ENCODE measurements around the gene ARHGAP32.

ARHGAP32 gene

DNA sequence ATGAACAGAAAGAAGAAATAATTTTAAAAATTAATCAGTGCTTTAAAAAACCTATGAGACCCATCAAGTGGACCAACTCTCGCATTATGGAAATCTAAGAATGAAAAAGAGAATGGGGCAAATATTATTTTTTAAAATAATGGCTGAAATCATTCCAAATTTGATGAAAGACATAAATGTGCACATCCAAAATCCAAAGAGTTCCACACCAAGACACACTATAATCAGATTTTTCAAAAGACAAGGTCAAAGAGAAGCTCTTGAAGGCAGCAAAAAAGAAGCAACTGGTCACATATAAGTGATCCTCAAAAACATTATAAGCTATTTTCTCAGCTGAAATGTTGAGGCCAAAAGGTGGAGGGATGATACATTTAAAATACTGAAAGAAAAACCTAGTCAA is 85.3 kb downstream of the ARHGAP32 start:
- no peak for DNase-seq

DNA sequence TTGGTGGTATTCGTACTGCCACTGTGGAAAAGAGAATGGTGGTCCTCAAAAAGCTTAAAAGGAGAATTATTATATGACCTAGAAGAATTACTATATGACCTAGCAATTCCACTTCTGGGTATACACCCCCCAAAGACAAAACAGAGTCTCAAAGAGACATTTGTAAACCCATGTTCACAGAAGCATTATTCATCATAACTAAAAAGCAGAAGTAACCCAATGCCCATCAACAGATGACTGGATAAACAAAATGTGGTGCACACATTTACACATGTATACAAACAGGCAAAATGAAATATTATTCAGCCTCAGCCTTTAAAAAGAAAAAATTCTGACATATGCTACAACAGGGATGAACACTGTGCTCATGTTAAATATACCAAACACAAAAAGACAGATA is 89.4 kb downstream of the ARHGAP32 start:
- DNase-seq = no peak

DNA sequence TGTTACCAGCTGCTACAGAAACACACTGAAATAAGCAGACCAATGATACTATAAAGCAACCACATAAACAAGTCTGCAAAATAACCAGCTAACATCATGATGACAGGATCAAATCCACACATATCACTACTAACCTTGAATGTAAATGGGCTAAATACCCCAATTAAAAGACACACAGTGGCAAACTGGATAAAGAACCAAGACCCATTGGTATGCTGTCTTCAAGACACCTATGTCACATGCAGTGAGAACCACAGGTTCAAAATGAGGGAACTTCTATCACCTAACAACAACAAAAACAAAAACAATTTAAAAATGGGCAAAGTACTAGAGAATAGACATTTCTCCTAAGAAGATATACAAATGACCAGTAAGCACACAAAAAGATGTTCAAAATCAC is 89.9 kb downstream of the ARHGAP32 start:
- DNase-seq = no peak

DNA sequence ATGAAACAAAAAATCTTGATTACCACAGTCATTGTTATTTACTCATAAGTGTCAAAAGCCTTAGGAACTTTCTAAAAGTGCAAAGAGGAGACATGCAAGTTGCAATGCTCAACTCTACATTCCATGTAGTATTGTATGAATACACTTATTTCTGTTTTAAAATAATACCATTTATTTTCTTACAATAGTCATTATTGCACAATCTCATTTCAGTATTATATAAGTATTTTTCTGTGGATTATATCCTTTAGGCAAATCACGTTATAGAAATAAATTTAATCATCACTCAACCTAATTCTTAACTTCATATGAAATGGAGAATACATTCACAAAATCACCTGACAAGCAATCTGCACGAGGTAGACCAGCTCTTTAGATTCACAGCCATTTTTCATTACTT is 98.8 kb downstream of the ARHGAP32 start:
- DNase-seq = no peak

DNA sequence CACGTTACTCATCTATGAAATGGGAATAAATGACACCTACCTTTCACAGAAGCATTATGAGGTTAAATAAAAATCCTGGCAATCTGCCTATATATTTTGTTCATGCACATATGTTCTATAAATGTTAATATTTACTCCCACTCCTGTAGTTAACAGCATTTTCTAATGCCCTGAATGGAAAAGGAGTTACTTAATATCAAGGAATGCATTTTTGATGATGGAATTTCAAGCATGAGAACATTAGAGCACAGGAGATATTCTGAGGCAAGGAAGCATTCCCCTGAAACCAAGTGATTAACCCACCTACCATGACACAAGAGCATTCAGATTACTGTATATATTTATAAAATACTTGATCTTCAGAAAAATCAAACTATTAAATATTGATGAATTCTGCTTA is 102.1 kb downstream of the ARHGAP32 start:
- no peak for DNase-seq

DNA sequence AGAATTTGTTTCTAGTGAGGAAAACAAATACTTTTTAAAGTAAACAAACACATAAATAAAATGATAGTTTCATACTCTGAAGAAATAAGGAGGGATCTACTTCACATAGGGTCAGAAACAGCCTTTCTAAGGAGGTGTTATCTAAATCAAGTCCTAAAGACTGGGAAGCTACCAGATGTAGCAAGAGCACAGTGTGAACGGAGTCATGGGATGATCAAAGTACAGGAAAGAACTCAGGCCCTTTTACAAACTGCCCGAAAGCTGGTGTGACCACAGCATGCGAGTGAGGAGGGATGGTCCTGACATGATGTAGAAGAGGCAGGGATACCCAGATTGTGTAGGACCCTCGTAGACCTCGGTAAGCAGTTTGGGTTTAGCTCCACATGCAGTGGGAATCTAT is 102.8 kb downstream of the ARHGAP32 start:
- no peak for DNase-seq

DNA sequence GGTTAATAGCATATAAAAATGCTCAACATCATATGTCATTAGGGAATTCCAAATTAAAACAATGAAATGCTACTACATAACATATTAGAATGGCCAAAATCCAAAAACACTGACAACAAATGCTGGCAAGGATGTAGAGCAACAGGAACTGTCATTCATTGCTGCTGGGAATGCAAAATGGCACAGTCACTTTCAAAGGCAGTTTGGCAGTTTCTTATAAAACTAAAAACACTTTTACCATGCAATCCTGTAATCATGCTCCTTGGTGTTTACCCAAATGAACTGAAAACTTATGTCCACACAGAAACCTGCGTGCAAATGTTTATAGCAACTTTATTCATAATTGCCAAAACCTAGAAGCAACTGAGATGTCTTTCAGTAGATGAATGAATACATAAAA is 105.1 kb downstream of the ARHGAP32 start:
- DNase-seq = no peak

DNA sequence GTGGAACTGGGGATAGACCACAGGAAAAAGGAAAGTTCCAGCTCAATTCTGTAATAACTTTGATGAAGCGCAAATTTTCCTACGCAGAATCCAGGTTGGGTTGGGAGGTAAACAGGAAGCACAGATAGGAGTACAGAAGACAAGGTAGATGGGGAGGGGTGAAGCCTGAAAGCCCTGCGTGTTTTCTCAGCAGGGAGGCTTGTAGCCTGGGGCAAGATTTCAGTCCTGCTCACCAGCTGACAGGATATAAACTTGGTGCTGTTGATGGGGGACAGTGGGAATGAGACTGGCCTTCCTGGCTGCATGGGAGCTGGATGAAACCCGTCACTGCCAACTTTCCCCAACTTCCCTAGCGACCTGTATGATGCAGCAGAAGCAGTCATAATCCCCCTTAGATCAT is 114.9 kb downstream of the ARHGAP32 start:
- no peak for DNase-seq

DNA sequence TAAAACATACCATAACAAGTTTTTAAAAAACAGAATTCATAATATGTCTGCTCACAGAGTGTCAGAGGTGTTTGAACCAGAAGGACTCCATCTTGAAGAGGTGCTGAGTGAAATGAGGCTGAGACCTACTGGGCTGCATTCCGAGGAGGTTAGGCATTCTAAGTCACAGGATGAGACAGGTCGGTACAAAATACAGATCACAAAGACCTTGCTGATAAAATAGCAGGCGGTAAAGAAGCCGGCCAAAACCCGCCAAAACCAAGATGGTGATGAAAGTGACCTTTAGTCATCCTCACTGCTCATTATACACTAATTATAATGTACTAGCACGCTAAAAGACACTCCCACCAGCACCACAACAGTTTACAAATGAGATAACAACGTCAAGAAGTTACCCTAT is 116.4 kb downstream of the ARHGAP32 start:
- no peak for DNase-seq

DNA sequence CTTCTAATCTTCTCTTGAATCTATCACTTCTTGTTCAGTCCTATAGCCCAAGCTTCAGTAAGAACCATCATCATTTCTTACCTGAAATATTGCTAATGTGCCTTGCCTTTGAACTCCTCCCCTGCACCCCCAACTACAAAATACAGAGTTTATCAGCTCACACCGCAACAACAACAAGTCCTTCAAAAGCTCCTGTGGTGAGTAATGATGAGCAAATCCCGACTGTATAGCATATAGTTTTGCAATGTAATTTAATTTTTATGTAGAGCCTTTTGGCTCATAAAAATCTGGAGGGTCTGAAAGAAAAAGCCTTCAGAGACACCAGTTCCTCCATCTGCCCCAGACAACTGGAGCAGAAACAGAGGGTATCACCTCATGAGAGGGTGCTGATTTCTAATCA is 124.7 kb downstream of the ARHGAP32 start:
- DNase-seq = no peak

DNA sequence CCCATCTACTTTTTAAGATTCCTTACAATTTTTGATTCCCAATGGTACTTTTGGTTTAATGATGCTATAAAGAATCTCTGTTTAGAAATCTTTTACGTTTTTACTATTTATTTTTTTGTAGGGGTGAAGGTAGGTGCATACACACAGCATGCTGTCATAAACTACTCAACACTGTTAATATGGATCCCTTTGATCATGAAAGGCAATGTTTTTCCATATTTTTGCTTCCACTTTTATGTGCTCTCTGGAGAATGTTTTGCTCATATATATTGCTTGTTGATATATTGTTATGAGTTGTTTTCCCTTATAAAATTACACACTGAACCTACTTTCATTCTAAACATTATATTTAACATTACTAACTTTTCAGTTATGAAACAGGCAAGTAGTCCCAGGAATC is 125.9 kb downstream of the ARHGAP32 start:
- no peak for DNase-seq

DNA sequence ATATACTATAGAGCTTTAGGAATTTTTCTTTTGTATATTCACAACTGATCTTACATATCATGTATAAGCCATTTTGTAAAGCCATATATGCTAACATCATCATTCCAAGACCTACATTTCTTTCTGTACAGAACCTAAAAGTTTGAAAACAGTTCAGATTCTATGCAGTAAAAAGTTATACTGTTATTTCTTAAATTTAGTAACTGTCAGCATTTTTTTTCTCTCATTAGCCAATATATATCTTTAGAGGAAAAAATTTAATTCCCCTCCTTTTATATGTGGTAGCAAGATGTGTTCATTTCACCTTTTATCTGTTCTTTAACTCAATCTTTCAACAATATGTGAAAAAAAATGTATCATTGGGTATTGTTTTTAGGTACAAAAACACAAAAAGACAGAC is 129.0 kb downstream of the ARHGAP32 start:
- DNase-seq = no peak

DNA sequence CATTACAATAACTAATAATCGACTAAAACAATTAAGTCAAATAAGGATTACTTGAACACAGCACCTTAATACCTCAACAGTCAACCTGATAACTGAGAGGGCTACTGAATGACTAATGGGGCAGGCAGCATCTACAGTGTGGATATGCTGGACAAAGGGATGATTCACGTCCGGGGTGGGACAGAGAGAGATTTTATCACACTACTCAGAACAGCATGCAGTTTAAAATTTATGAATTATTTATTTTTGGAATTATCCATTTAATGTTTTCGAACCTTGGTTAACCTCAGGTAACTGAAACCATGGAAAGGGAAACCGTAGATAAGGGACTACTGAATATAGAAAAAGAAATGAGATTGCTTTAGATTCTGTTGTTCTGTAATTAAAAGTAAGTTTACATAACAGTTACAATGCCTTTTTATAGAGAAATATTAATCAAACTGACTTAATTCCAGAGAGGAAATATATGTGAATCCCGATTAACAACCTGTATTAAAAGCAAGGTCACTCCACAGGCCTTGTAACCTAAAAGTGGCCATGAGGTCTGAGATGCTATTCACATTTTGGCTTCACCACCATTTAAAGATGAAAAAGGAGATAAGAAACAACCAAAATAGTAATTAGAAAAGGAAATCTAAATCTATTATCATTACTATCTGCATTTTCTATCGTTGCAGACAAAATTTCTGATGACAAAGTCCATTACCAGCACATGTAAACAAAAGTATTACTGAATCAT is 130.5 kb downstream of the ARHGAP32 start:
- no peak for DNase-seq

DNA sequence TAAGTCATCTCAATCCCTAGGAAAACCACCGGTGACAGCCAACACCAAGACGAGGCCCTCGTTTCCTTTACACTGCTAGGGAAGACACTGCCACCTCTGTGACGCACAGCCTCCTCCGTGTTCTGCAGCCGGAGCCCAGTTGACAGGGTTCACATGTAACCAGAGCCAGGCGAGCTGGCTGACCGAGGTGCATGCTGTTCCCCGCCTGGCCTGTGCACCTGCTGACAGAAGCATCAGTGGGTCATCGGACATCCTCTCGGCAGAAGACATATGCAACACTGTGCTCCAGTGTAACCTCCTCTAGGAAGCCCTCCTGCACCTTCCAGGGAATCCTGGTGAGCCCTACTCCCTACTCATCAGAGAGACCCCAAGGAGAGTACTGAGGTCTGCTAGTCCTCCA is 135.2 kb downstream of the ARHGAP32 start:
- no peak for DNase-seq

DNA sequence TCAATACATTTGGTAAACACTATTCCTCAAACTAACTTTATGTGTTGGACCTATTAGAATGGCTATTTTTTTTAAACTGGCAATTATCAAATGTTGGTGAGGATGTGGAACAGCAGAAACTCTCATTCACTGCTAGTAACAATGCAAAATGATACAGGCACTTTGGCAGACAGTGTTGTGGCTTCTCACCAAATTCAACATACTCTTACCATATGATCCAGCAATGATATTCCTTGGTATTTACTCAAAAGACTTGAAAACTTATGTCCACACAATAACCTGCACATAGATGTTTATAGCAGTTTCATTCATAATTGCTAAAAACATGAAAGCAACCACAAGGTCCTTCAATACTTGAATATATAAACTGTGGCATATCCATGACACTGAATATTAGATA is 136.9 kb downstream of the ARHGAP32 start:
- DNase-seq = no peak

DNA sequence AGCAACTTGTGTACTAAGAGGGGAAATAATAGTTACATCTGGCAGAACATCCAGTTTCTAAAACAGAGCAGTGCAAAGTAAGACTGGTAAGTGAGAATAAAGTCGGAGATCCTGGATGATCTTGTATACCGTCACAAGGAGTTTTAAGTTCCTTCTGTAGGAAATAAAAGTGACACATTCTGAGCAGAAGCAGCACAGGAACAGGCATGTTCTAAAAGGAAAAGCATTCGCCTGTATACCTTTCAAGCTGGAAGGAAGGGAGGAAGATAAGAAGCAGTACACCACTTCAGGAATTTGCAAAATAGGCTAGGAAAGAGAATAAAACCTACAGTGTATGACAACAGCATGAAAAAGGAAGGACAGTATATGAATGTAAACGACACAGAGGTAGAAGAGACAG is 143.2 kb downstream of the ARHGAP32 start:
- DNase-seq = no peak

DNA sequence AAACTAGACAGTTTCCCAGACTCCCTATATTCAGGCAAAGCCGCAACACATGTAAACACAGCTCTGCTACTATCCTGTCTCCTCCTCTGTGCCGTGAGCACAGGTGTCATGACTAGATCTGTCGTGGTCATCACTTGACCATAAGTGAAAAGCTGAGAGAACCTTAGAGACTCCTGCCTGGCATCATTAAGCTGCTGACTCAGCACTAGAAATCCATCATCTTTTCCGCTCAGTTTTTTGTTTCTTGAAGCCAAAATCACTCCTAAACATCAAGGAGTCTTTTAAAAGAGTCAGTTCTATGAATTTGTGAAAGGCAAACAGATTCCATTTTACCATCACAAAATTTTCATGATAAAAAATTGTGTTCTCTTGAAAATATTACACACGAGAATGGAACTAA is 147.0 kb downstream of the ARHGAP32 start:
- no peak for DNase-seq

DNA sequence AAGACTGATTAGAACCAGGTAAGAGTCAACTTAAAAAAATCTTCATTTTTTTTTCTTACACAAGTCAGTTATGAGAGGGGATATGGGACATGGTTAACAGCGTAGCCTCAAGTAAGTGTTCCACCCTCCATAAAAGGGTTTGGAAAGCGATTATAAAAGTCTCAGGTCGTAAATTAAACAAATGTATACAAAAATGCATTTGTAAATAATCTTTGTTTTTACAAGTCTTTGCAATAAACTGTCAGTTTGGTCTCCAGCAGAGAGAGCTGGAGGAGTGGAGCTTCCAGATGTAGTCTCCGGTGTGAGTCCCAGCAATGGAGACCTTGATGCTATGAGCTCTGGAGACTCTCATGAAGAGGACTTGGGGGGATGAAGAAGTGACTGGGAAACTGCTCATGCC is 149.6 kb downstream of the ARHGAP32 start:
- no peak for DNase-seq

DNA sequence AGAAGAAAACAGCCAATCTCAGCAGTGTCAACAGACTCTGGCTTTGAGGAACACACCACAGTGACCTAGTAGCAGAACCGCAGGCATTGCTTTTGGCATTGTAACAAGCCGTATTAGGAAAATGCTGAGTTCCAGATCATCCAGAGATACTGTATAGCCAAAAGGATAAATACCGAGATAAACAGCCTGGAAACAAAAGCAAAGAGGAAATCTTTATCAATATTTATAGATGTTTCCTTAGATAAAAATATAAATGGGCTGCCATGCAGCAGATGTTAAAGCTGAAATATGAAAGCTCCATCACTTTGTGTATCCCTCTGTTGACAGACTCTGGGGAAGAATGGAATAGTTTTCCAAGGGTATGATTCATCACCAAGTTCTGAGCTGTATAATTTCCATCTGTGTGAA is 150.5 kb downstream of the ARHGAP32 start:
- no peak for DNase-seq

DNA sequence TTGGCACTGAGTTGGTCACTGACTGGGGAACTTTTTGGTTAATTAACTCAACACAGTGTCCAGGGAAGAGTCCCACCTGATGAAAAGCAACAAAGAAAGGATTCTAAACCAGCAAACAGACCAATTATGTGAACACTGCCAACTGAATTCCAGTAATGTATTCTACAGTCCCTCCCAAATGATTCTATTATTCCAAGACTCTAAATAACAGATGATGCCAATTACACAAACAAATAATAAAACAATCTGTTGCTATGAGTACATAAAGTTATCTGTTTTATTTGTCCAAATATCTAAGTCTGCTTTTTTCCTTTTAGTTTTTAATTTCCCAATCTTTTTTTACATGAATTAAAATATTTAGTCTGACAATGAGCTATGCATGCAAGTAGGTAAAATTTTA is 151.2 kb downstream of the ARHGAP32 start:
- no peak for DNase-seq

DNA sequence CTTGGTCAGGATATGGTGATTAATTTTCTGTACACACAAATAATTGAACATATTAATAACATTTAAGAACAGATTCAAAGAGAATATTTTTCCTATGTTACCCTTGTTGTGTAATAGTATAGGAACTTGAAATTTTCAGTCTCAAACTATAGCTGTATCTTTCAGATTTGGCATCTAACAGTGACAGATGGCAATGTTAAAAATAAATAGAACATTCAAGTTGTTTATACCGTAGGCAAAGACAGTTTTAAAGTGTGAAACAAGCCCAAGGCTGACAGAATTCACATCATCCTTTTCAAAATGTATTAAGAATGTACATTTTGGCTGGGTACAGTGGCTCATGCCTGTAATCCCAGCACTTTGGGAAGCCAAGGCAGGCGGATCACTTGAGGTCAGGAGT is 156.9 kb downstream of the ARHGAP32 start:
- no peak for DNase-seq

DNA sequence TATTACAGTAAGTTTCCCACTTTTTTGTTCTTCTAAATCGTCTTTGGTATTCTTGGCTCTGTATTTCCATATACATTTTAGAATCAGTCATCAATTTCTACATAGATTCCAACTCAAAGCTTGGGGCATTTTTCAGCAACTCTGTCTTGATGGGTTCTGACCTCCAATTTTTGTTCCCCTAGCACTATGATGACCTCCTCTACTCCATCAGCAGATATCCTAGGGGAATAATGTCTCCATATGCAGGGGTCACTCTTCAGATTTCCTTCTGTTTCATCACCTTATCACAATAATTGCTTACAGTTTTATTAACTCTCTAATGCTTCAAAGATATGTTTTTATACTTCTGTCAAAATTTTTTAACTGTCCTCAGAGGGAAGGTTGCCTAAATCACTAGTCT is 158.1 kb downstream of the ARHGAP32 start:
- DNase-seq = no peak

DNA sequence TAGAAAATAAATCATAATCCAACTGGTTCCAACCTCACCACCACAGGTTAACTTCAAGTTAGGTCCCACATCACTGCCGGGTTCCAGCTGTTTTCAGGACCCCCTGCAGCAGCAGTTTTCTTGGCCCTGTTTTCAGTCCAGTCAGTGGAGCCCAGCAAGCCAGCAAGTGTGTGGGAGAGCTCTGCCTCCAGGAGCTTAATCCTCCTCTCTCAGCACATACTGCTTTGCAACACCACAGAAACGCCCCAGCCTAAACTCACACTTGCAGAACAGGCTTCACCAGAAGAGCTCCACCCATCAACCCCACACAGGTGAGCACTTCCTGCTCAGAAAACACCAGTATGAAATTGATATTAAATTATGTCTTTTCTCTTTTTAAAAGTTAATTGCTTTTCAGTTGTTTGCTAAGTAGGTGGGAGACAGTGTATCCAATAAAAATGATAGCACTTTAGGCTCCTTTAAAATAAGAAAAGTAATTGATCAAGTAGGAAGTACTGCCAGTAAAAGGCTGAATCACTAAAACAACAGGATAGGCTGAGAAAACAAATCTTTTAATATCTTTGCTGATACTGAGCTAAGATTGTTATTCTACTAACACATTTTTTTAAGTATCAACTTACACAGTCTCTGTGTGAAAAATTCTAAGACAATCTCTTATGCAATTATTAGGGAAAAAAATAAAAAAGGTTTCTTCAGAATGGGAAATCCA is 168.0 kb downstream of the ARHGAP32 start:
- no peak for DNase-seq

DNA sequence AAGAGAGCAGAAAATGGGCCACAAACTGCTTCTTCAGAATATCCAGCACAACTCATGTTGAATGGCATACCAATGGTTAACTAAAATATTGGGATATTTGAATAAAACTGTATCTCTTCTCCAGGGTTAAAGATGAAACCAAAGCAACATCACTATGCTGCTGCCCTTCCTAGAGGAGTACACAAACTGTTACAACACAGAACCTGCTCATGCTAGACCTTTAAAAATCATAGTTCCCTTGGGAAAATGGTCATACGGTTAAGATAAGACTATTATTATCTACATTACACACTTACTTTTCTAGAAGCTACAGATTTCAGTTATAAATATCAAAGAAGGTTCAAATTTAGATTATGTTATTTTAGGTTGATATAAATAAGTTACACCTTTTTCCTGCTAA is 170.8 kb downstream of the ARHGAP32 start:
- DNase-seq = no peak

DNA sequence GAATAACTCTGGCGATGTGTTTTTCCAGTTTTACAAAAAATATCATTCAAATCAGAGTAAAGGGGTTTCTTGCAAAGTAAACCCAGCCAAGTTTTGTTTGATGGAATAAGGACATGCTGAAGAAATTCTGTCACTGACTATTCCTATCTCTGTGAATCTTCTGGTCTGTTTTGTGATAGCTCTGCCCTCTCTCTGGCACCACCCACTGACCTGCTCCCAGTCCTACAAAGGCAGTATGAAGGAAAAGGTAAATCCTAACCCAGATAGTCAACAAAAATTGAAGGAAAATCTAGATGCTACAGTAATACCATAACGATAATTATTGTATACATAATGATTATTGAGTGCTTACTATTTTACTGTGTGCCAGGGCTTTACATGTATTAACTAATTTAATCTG is 173.1 kb downstream of the ARHGAP32 start:
- no peak for DNase-seq

All from NCI-H187 (cell line).